Thyroid gland (tissue), 4 donors: ENCODE data around the gene SNAPC1. TPM values are rescaled to one million over a fixed set of nuclear protein-coding genes. Genes with fewer than 3 reads are reported as not detected.
A peak's percentile ranks its signal among the peaks of the same experiment; 100 is the strongest.
"Not testable (repeated sequence)": the region's sequence is repeated elsewhere in the genome, so short reads cannot be mapped to it uniquely, and the experiment has no call there.

ENCODE experiments used
- DNase-seq, 2 donors: peaks; one replicate each; pipeline ENCODE4 v3.0.0-alpha.2; 2019
- H3K27ac ChIP-seq, 3 donors: fragments of 200-600 bp; sonication (generic); 1 replicate in 2 of 3; 2 replicates in 1 of 3; pipeline ENCODE4 v1.5.1; 2016 to 2019; ENCODE audit warnings: mild to moderate bottlenecking in 1 of 3, moderate library complexity in 1 of 3
- H3K27me3 ChIP-seq: fragments of 200-600 bp; sonication (generic); one replicate; pipeline ENCODE4 v1.5.1; 2019
- H3K36me3 ChIP-seq, 2 donors: fragments of 200-600 bp; sonication (generic); one replicate each; pipeline ENCODE4 v1.5.1; 2016 to 2019
- H3K4me1 ChIP-seq, 2 donors: fragments of 200-600 bp; sonication (generic); one replicate each; pipeline ENCODE4 v1.5.1; 2017 to 2019
- H3K4me3 ChIP-seq, 3 donors: fragments of 200-600 bp; sonication (generic); replicated peaks in 1 of 3; 1 replicate in 2 of 3; 2 replicates in 1 of 3; pipeline ENCODE4 v1.5.1; 2016; ENCODE audit warnings: mild to moderate bottlenecking in 1 of 3
- H3K9me3 ChIP-seq: fragments of 200-600 bp; sonication (generic); one replicate; pipeline ENCODE4 v1.5.1; 2017
- POLR2A ChIP-seq, 2 donors: fragments of 450-650 bp; IDR thresholded peaks; one replicate each; pipeline ENCODE4 v1.6.1; 2017; ENCODE audit warnings: antibody characterized with exemption in 2 of 2, mild to moderate bottlenecking in 2 of 2, moderate library complexity in 1 of 2
- WGBS, 2 donors: methylation state at CpG; one replicate each; pipeline ENCODE4 v1.1.5; 2017; 5-methylcytosine and 5-hydroxymethylcytosine counted together
- intact Hi-C: fragments of 100-400 bp; cut with DNase I; formaldehyde crosslinking; loops from one replicate; pipeline ENCODE4 v1.15.1; 2023
- total RNA-seq, 4 donors: library from RNA; depleted of rRNA; stranded (reverse); fragments of >200 nt; gene quantifications; one replicate each; pipeline ENCODE4 v1.2.3, GENCODE V29; 2016
- TF ChIP-seq, protein P1 (sequence below), 6 experiments: fragments of 200-600 bp in 3 of 6; fragments of 450-650 bp in 3 of 6; sonication (generic) in 3 of 6; IDR thresholded peaks; one replicate each; pipeline ENCODE4 v1.5.1; 2016 to 2019; ENCODE audit warnings: antibody characterized with exemption in 6 of 6, mild to moderate bottlenecking in 2 of 6, inconsistent platforms in 1 of 6, moderate library complexity in 1 of 6

SNAPC1 gene
- total RNA-seq, 4 donors from 2014 or later: 4.8 to 8.9 (median 6.8) TPM

DNA sequence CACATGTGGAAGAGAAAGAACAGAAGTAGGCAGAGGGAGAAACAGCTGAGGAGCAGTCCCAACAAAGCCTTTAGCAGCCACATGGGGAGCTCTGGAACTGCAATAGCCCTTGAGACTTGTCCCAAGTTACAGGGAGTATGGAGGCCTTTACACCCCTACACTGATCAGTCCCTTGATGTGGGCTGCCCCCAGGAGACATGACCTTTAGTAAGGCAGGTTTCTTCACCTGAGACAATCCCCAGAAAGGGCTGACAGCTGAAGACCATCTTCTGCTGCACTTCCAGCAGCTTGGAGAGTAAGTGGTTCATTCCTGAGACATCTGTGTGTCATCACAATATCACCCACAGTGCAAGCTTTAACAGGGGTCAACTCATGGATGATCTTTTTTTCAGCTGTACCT is 8.6 kb upstream of the SNAPC1 start:
- Histone ChIP-seq H3K27ac (no peak overlapping the region), H3K9me3 (no peaks in the 10 kb centered on the region)
- TF ChIP-seq, protein P1, sequence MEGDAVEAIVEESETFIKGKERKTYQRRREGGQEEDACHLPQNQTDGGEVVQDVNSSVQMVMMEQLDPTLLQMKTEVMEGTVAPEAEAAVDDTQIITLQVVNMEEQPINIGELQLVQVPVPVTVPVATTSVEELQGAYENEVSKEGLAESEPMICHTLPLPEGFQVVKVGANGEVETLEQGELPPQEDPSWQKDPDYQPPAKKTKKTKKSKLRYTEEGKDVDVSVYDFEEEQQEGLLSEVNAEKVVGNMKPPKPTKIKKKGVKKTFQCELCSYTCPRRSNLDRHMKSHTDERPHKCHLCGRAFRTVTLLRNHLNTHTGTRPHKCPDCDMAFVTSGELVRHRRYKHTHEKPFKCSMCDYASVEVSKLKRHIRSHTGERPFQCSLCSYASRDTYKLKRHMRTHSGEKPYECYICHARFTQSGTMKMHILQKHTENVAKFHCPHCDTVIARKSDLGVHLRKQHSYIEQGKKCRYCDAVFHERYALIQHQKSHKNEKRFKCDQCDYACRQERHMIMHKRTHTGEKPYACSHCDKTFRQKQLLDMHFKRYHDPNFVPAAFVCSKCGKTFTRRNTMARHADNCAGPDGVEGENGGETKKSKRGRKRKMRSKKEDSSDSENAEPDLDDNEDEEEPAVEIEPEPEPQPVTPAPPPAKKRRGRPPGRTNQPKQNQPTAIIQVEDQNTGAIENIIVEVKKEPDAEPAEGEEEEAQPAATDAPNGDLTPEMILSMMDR (IDR thresholded peaks at IDR 0.05): no peak
- TF ChIP-seq POLR2A (IDR thresholded peaks at IDR 0.05): no peak

DNA sequence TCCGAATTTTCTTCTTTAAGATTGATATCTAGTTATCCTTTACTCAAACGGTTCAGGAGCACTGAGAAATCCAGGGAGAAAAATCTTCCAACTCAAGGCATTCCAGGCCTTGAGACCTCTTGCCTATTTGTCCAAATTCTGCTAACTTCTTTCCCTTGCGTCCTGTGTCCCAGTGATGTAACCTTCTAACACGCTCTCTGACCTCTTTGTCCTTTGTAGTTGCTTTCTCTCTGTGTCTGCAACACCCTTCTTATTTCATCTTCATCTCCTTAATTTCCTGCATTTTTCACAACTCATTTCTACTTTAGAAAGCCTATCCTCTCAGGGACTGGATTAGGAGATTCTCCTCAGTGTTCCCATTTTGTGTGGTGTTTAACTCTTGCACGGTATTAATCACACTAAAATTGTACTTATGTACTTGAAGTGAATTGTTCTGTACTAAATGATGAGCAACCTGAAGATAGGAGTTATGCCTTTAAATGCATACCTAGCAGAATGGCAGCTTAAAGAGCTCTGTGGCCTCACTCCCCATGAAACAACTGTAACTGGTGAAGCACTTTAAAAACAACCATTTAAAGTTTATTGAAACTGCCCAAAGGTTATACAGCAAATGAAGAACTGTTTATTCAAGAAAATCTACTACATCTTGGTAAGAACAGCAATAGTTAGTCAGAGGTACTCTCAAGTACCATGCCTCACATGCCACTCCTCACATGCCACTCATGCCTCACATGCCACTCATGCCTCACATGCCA is 7.4 kb upstream of the SNAPC1 start:
- Histone ChIP-seq H3K9me3 (no peaks in the 10 kb centered on the region), H3K27me3 (no peaks in the 10 kb centered on the region), H3K27ac (peak overlapping the region; percentile 54 to 79 (median 65)), H3K4me3 (no peak overlapping the region), H3K36me3 (no peaks in the 10 kb centered on the region), H3K4me1 (peaks cover 9 to 16% of the 10 kb centered on the region in 2 donors)
- no peak for TF ChIP-seq POLR2A (IDR thresholded peaks at IDR 0.05)
- TF ChIP-seq, protein P1 (IDR thresholded peaks at IDR 0.05): no peak
- intact Hi-C loops: no loop called here
- 76 to 79% methylated on average over 5 of the region's 5 CpGs for WGBS, 2 donors
- DNase-seq: no peak

More for the DNA sequence above, 8.6 kb upstream of the SNAPC1 start:
- H3K4me3 ChIP-seq: no peak overlapping the region
- H3K4me1 ChIP-seq: peaks cover 18 to 28% of the 10 kb centered on the region in 2 donors
- H3K27me3 ChIP-seq: no peaks in the 10 kb centered on the region
- no peak for DNase-seq
- no peaks in the 10 kb centered on the region for H3K36me3 ChIP-seq
- intact Hi-C loops: no loop called here

DNA sequence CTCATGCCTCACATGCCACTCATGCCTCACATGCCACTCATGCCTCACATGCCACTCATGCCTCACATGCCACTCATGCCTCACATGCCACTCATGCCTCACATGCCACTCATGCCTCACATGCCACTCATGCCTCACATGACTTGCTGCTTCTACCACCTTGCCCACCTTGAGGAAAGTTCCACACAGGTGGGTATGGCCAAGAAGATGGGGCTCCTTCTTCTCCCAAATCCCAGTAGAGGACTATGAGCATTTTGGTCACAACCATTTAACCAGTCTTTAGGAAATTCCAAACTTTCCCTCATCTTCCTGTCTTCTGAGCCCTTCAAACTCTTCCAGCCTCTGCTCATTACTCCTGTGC is 6.9 kb upstream of the SNAPC1 start:
- peak overlapping the region; percentile 47 to 79 (median 72) for H3K27ac ChIP-seq
- H3K4me3 ChIP-seq, H3K36me3 ChIP-seq, H3K27me3 ChIP-seq, H3K9me3 ChIP-seq, intact Hi-C loops: not testable (repeated sequence)
- peak in 1 of 2 donors; percentile 27 for DNase-seq
- peaks cover 5 to 10% of the 10 kb centered on the region in 2 donors for H3K4me1 ChIP-seq

DNA sequence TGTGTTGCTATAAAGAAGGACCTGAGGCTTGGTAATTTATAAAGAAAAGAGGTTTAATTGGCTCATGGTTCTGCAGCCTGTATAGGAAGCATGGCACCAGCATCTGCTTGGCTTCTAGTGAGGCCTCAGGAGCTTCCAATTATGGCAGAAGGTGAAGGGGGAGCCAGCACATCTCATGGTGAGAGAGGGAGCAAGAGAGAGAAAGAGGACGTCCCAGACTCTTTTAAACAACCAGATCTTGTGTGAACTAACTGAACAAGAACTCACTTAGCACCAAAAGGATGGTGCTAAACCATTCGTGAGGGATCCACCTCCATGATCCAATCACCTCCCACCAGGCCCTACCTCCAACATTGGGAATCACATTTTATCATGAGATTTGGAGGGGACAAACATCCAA is 6.1 kb upstream of the SNAPC1 start:
- Histone ChIP-seq H3K4me1 (peaks cover 0 to 7% of the 10 kb centered on the region in 2 donors), H3K27ac (peak overlapping the region in 2 of 3 donors; percentile 72 to 79), H3K36me3 (no peaks in the 10 kb centered on the region), H3K9me3 (no peaks in the 10 kb centered on the region), H3K4me3 (no peak overlapping the region), H3K27me3 (no peaks in the 10 kb centered on the region)
- no peak for DNase-seq
- intact Hi-C loops: no loop called here
- TF ChIP-seq, protein P1 (IDR thresholded peaks at IDR 0.05): no peak
- no peak for TF ChIP-seq POLR2A (IDR thresholded peaks at IDR 0.05)
- WGBS, 2 donors: 81 to 91% methylated on average over 2 of the region's 2 CpGs

DNA sequence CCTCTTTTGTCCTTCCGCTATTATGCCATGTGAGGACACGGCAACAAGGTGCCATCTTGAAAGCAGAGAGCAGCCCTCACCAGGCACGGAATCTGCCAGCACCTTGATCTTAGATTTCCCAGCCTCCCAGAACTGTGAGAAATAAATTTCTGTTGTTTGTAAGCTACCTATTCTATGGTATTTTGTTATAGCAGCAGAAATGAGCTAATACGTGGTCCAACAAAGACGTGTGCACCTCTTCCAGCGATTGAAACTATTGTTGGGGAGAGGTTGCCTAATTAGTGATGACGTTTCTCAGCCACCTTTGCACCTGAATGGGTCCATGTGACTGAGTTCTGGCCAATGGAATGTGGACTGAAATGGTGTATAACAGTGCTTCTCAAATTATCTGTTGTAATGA is 2.3 kb upstream of the SNAPC1 start:
- Histone ChIP-seq H3K27me3 (no peaks in the 10 kb centered on the region), H3K36me3 (no peaks in the 10 kb centered on the region), H3K4me1 (peaks cover 18 to 20% of the 10 kb centered on the region in 2 donors), H3K27ac (no peak overlapping the region), H3K4me3 (no peak overlapping the region), H3K9me3 (no peaks in the 10 kb centered on the region)
- WGBS, 2 donors: 72 to 92% methylated on average over 7 of the region's 7 CpGs
- TF ChIP-seq, protein P1 (IDR thresholded peaks at IDR 0.05): no peak
- TF ChIP-seq POLR2A (IDR thresholded peaks at IDR 0.05): no peak
- DNase-seq: no peak
- intact Hi-C loops: no loop called here
